Rectal smooth muscle tissue (tissue), 1 donor: ENCODE data around the gene UBR4.
"Not testable (repeated sequence)": the region's sequence is repeated elsewhere in the genome, so short reads cannot be mapped to it uniquely, and the experiment has no call there.

Source experiments
- H3K27ac ChIP-seq: one replicate; pipeline ENCODE4 v1.7.0; 2013; ENCODE audit warnings: low read depth, low read length, inconsistent platforms
- H3K27me3 ChIP-seq: one replicate; pipeline ENCODE4 v1.7.0; 2013; ENCODE audit warnings: low read length; ENCODE audit not compliant: control insufficient read depth, insufficient read depth
- H3K36me3 ChIP-seq: one replicate; pipeline ENCODE4 v1.7.0; 2013; ENCODE audit warnings: low read length; ENCODE audit not compliant: control insufficient read depth, insufficient read depth
- H3K4me1 ChIP-seq: one replicate; pipeline ENCODE4 v1.7.0; 2013; ENCODE audit warnings: low read length; ENCODE audit not compliant: control insufficient read depth, insufficient read depth
- H3K4me3 ChIP-seq: one replicate; pipeline ENCODE4 v1.7.0; 2013; ENCODE audit warnings: low read length
- H3K9ac ChIP-seq: one replicate; pipeline ENCODE4 v1.7.0; 2013; ENCODE audit warnings: low read length

UBR4 gene

GRCh38 chr1:19232524-19232846 is 22.4 kb upstream of the UBR4 start:
- Histone ChIP-seq H3K9ac (no peak overlapping the region), H3K4me3 (no peak overlapping the region), H3K27ac (peak overlapping the region; percentile 71), H3K36me3 (peaks cover 24% of the 10 kb centered on the region), H3K27me3 (no peaks in the 10 kb centered on the region), H3K4me1 (peaks cover 20% of the 10 kb centered on the region)

GRCh38 chr1:19231736-19232523 is 21.9 kb upstream of the UBR4 start:
- peak overlapping the region; percentile 71 for H3K27ac ChIP-seq
- H3K9ac ChIP-seq, H3K4me3 ChIP-seq, H3K27me3 ChIP-seq: not testable (repeated sequence)
- peaks cover 18% of the 10 kb centered on the region for H3K36me3 ChIP-seq
- peaks cover 20% of the 10 kb centered on the region for H3K4me1 ChIP-seq

GRCh38 chr1:19229828-19230325 is 19.8 kb upstream of the UBR4 start:
- H3K4me1 ChIP-seq: peaks cover 20% of the 10 kb centered on the region
- no peak overlapping the region for H3K27ac ChIP-seq
- H3K9ac ChIP-seq: no peak overlapping the region
- no peak overlapping the region for H3K4me3 ChIP-seq
- peaks cover 26% of the 10 kb centered on the region for H3K36me3 ChIP-seq
- no peaks in the 10 kb centered on the region for H3K27me3 ChIP-seq

GRCh38 chr1:19229229-19229628 is 19.2 kb upstream of the UBR4 start:
- no peaks in the 10 kb centered on the region for H3K27me3 ChIP-seq
- H3K27ac ChIP-seq: no peak overlapping the region
- H3K9ac ChIP-seq: no peak overlapping the region
- H3K4me1 ChIP-seq: peaks cover 19% of the 10 kb centered on the region
- H3K36me3 ChIP-seq: peaks cover 32% of the 10 kb centered on the region
- H3K4me3 ChIP-seq: no peak overlapping the region

- Histone ChIP-seq H3K27me3 (no peaks in the 10 kb centered on the region), H3K4me3 (no peak overlapping the region), H3K9ac (no peak overlapping the region), H3K36me3 (peaks cover 48% of the 10 kb centered on the region), H3K27ac (no peak overlapping the region), H3K4me1 (no peaks in the 10 kb centered on the region)
Measured at GRCh38 chr1:19222979-19223824, 13.1 kb upstream of the UBR4 start.

GRCh38 chr1:19222573-19222972 is 12.5 kb upstream of the UBR4 start:
- Histone ChIP-seq H3K27me3 (no peaks in the 10 kb centered on the region), H3K36me3 (peaks cover 50% of the 10 kb centered on the region), H3K27ac (no peak overlapping the region), H3K4me1 (no peaks in the 10 kb centered on the region), H3K9ac (no peak overlapping the region), H3K4me3 (no peak overlapping the region)

GRCh38 chr1:19220991-19221390 is 10.9 kb upstream of the UBR4 start:
- peaks cover 45% of the 10 kb centered on the region for H3K36me3 ChIP-seq
- H3K27ac ChIP-seq: no peak overlapping the region
- no peak overlapping the region for H3K4me3 ChIP-seq
- H3K9ac ChIP-seq: no peak overlapping the region
- no peaks in the 10 kb centered on the region for H3K4me1 ChIP-seq
- H3K27me3 ChIP-seq: no peaks in the 10 kb centered on the region

GRCh38 chr1:19220080-19220846 is 10.2 kb upstream of the UBR4 start:
- no peaks in the 10 kb centered on the region for H3K4me1 ChIP-seq
- H3K36me3 ChIP-seq: peaks cover 41% of the 10 kb centered on the region
- H3K27me3 ChIP-seq: no peaks in the 10 kb centered on the region
- no peak overlapping the region for H3K9ac ChIP-seq
- H3K27ac ChIP-seq: peak overlapping the region; percentile 9
- H3K4me3 ChIP-seq: no peak overlapping the region

GRCh38 chr1:19219451-19219850 is 9.4 kb upstream of the UBR4 start:
- H3K9ac ChIP-seq: no peak overlapping the region
- H3K4me1 ChIP-seq: no peaks in the 10 kb centered on the region
- H3K27me3 ChIP-seq: no peaks in the 10 kb centered on the region
- H3K27ac ChIP-seq: no peak overlapping the region
- no peak overlapping the region for H3K4me3 ChIP-seq
- peaks cover 36% of the 10 kb centered on the region for H3K36me3 ChIP-seq

- not testable (repeated sequence) for H3K27me3 ChIP-seq, H3K4me1 ChIP-seq, H3K27ac ChIP-seq, H3K4me3 ChIP-seq, H3K9ac ChIP-seq
- peaks cover 19% of the 10 kb centered on the region for H3K36me3 ChIP-seq
Measured at GRCh38 chr1:19216585-19216984, 6.5 kb upstream of the UBR4 start.

- Histone ChIP-seq H3K36me3 (peaks cover 4% of the 10 kb centered on the region), H3K27ac (no peak overlapping the region)
Measured at GRCh38 chr1:19213580-19213979, 3.5 kb upstream of the UBR4 start.

GRCh38 chr1:19212167-19212566 is 2.1 kb upstream of the UBR4 start:
- Histone ChIP-seq H3K27ac (no peak overlapping the region), H3K4me3 (no peak overlapping the region), H3K9ac (no peak overlapping the region), H3K36me3 (no peaks in the 10 kb centered on the region), H3K27me3 (no peaks in the 10 kb centered on the region), H3K4me1 (peaks cover 23% of the 10 kb centered on the region)

More at GRCh38 chr1:19213580-19213979, 3.5 kb upstream of the UBR4 start:
- Histone ChIP-seq H3K4me3 (no peak overlapping the region), H3K27me3 (no peaks in the 10 kb centered on the region), H3K9ac (no peak overlapping the region), H3K4me1 (peaks cover 15% of the 10 kb centered on the region)
